B cell (primary cell): ENCODE measurements around the gene DENND5B.

ENCODE experiments used
- CTCF ChIP-seq: fragments of 200-600 bp; IDR thresholded peaks from one replicate; pipeline ENCODE4 v1.8.0; 2022; ENCODE audit warnings: antibody characterized with exemption, mild to moderate bottlenecking
- EZH2 ChIP-seq: IDR thresholded peaks from 2 replicates; pipeline ENCODE4 v1.6.1; 2012; ENCODE audit warnings: borderline replicate concordance, low read depth, mild to moderate bottlenecking, moderate library complexity, low read length; ENCODE audit not compliant: insufficient read depth, poor library complexity, severe bottlenecking

DNA sequence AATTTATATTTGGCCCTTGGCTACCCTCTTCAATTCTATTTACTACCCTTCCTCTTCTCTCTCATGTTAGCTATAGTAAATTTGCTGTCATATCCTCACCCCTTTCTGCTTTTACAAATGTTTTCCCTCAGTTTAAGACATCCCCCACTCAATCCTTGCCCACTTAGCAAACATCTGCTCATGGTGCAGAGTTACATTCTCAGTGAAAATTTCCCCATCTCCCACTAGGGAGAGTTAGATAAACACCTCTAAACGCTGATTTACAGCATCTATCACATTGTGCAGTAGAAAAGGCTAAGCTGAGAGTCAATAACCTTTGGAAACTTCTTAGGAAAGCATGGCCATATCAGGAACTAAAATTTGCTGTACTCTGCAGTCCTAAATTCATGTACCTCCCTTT, 69.0 kb downstream of the DENND5B start:
- TF ChIP-seq CTCF (no peak), EZH2 (no peak)
